ENCODE results near the gene THBS2.
"Not testable (repeated sequence)": the region's sequence is repeated elsewhere in the genome, so short reads cannot be mapped to it uniquely, and the experiment has no call there.

THBS2 gene

GRCh38 chr6:169253337-169254238, at the start of gene THBS2:
Gene THBS2 (minus strand): TSS chr6:169253846. CDS start chr6:169250784, 3,062 bp downstream.
- no peak for DNase-seq

- no peak for DNase-seq
Measured at GRCh38 chr6:169302716-169303115, 49.1 kb upstream of the THBS2 start.

DNA sequence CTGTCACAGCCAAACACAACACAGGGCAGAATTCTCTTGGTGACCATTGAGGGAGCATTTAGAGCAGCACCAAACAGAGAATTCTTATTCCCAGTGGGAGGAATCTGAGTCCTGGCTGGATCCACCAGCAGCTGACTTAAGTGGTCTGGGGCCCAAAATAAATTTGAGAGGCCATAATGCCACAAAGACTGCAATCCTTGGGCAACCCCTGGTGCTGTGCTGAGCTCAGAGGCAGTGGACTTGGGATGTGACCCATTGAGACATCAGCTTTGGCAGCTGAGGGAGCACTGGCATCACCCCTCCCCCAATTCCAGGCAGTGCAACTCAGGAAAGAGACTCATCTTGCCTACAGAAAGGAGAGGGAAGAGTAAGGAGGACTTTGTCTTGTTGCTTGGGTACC, 48.6 kb upstream of the THBS2 start:
- DNase-seq: no peak

DNA sequence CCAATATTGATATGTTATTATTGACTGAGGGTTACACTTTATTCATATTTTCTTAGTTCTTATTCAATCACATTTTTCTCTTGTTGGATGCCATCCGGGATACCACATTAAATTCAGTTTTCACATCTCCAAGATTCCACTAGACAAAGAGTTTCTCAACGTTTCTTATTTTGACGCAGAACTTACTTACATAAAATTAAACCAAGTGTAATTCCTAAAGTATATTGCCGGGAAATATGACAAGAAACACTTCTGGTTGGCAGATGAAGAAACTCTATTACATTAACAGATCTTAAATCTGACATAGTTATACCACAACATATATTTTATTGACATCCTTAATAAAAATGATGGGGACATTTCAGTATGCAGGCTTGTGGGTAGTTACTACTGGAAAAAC, 47.3 kb upstream of the THBS2 start:
- DNase-seq: no peak

DNA sequence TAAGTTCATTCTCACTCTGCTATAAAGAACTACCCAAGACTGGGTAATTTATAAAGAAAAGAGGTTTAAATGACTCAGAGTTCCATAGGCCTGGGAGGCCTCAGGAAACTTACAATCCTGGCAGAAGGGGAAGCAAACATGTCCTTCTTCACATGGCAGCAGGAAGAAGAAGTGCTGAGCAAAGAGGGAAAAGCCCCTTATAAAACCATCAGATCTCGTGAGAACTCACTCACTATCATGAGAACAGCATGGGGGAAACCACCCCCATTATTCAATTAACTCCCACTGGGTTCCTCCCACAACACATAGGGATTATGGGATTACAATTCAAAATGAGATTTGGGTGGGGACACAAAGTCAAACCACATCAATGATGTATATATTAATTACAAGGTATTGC, 45.0 kb upstream of the THBS2 start:
- not testable (repeated sequence) for DNase-seq

DNA sequence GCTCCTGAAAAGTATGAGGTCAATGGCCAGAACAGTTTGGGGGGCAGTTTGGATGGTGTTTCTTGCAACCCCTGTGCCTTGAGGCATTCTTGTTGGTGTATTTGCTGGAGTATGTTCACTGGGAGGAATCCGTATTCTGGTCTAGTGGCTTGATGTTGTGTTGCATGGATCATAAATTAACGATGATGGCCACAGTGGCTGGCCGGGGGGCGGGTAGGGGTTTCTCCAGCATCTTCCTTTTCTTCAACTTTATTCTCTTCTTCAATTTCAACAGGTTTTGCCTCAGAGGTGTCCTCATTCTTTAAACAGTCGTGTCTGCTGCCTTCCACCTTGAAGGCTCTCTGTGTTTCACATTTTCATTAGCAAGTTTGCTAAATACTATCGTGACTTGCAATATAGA, 43.0 kb upstream of the THBS2 start:
- no peak for DNase-seq

- DNase-seq: no peak
Measured at GRCh38 chr6:169296170-169296569, 42.5 kb upstream of the THBS2 start.

DNA sequence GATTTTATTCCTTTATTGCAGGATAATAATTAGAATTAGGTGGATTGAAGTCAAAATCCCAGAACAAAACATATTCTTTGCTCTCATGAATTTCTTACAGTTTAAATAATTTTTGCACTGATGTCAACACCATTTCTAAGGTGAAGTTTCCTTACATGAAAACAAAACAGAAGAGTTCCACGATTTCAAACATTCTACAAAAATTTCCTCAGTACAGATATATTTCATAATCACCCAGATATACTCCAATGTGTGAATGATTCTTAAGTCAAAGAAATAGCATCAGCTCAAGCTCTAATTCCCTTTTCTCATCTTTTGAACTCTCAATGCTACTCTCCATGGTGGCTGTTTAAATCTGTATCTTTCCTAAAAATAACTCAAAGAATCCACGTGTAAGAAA, 39.5 kb upstream of the THBS2 start:
- DNase-seq: no peak

- DNase-seq: no peak
Measured at GRCh38 chr6:169292338-169293124, 38.9 kb upstream of the THBS2 start.

DNA sequence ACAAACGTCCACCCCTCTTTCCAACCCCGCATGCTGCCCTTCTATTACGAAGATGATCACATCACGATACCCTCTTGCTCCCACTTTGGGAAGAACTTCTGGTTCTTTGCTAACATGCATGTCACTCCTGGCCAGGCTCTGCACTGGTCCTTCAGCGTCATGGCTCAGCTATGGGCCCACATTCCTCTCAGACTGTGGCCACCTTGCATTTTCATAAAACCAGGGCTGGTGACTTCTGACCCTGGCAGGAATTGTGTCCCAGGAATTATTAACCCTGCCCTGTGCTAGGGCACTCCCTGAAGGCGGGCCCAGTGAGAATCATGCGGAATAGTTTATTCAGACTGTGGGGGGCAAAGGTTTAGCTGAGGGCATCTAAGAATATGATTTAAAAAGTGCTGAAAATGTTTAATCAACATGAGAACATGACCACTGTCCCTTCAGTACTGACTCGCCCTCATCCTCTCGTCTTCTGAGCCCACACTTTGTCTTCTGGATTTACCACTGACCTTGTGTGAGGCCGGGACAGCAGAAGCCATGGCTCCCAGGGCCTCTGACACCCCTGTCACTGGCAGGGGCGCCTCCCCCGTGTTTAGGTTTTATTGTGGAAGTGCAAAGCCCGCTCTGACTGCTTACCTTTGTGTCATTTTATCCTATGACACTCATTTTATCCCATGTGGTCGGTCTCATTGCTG, 38.1 kb upstream of the THBS2 start:
- no peak for DNase-seq

DNA sequence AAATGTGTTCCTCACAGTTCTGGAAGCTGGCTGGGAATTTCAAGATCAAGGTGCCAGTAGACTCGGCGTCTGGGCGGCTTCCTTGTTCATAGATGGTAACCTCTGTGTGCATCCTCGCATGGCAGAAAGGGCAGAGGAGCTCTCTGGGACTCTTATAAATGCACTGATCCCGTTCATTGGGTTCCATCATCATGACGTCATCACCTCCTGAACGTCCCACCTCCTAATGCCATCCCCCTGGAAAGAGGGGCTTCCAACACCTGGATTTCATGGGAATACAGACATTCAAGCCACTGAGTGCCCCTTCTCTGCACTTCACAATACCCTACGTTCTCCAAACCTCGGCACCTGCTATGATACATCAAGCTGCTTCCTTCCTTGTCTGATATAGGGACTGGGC, 37.5 kb upstream of the THBS2 start:
- no peak for DNase-seq

- DNase-seq: no peak
Measured at GRCh38 chr6:169289619-169290339, 36.1 kb upstream of the THBS2 start.

- no peak for DNase-seq
Measured at GRCh38 chr6:169289257-169289618, 35.6 kb upstream of the THBS2 start.

GRCh38 chr6:169288591-169288990, 34.9 kb upstream of the THBS2 start:
- no peak for DNase-seq

DNA sequence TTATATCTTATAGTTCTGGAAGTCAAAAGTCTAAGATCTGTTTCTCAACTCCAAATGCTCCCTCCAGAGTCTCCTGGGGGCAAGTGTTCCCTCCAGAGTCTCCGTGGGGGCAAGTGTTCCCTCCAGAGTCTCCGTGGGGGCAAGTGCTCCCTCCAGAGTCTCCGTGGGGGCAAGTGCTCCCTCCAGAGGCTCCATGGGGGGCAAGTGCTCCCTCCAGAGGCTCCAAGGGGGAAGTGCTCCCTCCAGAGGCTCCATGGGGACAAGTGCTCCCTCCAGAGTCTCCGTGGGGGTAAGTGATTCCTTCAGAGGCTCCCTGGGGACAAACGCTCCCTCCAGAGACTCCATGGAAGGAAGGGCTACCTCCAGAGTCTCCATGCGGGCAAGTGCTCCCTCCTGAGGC, 34.0 kb upstream of the THBS2 start:
- DNase-seq: no peak

DNA sequence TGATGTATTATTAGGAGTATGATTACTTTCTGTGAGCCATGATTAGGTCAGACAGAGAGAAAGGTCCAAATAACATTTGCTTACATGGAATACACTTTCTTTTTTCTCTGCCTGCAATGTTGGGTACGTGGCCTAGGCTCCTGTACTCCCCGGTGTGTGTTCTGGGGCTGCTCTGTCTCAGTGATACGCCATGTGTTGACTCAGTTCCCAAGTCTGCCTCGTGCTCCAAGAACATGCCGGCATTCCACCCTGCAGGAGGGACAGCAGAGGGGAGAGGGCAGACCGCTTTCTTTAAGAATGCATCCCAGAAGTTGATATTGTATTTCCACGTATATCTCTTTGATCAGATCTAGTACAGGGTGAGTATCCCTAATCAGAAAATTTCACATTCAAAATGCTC, 33.3 kb upstream of the THBS2 start:
- DNase-seq: no peak

- no peak for DNase-seq
Measured at GRCh38 chr6:169285165-169285564, 31.5 kb upstream of the THBS2 start.

DNA sequence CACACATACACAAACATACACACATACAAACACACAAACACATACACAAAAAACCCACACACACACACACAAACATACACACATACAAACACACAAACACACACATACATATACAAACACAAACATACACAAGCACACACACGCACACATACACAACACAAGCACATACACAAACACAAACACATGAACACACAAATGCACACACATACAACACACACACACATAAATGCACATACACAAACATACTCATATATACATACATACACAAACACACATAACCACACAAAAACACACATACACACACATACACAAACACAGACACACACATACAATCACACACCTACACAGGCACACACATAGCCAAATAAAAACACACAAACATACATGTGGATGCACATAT, 30.3 kb upstream of the THBS2 start:
- no peak for DNase-seq

- DNase-seq: no peak
Measured at GRCh38 chr6:169282043-169282442, 28.4 kb upstream of the THBS2 start.

DNA sequence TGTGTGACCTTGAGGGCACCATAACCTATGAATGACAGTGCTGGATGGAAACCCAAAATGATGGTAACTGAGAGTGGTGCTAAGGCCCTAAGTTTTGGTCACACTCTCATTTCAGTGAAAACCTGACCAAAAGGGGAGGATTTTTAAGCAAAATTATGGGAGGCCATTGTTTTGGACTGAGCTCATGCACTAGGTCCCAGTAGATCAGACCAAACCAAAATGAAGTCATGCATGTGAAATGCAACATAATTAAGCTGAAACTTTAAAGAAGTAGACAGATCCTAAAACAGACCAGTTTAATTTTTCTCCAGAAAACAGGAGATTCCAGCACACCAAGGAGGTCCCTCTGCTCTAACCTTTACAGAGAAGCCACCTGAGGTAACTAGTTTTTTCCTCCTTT, 24.0 kb upstream of the THBS2 start:
- no peak for DNase-seq

- DNase-seq: no peak
Measured at GRCh38 chr6:169274781-169275180, 21.1 kb upstream of the THBS2 start.

- no peak for DNase-seq
Measured at GRCh38 chr6:169273511-169273910, 19.9 kb upstream of the THBS2 start.

- no peak for DNase-seq
Measured at GRCh38 chr6:169271877-169272216, 18.2 kb upstream of the THBS2 start.

All from CD4-positive, alpha-beta T cell treated with Interleukin-17A for 4 hours (primary cell).